Endothelial cell of umbilical vein (primary cell): ENCODE data around the gene CHD9. TPM values are rescaled to one million over a fixed set of nuclear protein-coding genes. Genes with fewer than 3 reads are reported as not detected.

Experiments
- BruUV-seq: library from RNA; stranded (reverse); fragments of 400-500 nt; replicated peaks from 2 replicates; lab custom pipeline; 2021; lab: Mats Ljungman, UMichigan
- CTCF ChIA-PET: fragments of 300-600, 350-600 bp; sonication (Branson Sonifier 250); formaldehyde crosslinking; loops from one replicate; lab custom pipeline; 2021; ENCODE audit warnings: antibody characterized with exemption, inconsistent platforms; lab: Charles Lee
- POLR2A ChIA-PET: fragments of 300-600, 350-600 bp; sonication (Branson Sonifier 250); formaldehyde crosslinking; loops from one replicate; lab custom pipeline; 2021; ENCODE audit warnings: antibody characterized with exemption, inconsistent platforms; lab: Charles Lee
- DNase-seq: peaks from one replicate; pipeline ENCODE4 v3.0.0-alpha.2; 2011; ENCODE audit warnings: low read depth, low spot score
- FAIRE-seq: peaks from 2 replicates; lab custom pipeline; 2011; peaks lifted over from hg19 to GRCh38; lab: Jason Lieb, UNC
- H2AFZ ChIP-seq: 2 replicates; pipeline ENCODE4 v1.6.0; 2012; ENCODE audit warnings: low read depth, low read length, control low read depth, inconsistent platforms
- H3K27ac ChIP-seq: 2 replicates; pipeline ENCODE4 v1.5.1; 2011; ENCODE audit warnings: low read depth, mild to moderate bottlenecking, control low read depth, low read length, moderate library complexity; ENCODE audit not compliant: insufficient read depth
- H3K27me3 ChIP-seq, 2 experiments: 2 replicates each; pipeline versions ENCODE4 v1.6.0 to v1.6.1; 2011; ENCODE audit warnings: low read length in 2 of 2, mixed read lengths in 1 of 2; ENCODE audit not compliant: control insufficient read depth in 2 of 2, insufficient read depth in 2 of 2
- H3K36me3 ChIP-seq, 2 experiments: 2 replicates in 1 of 2; 3 replicates in 1 of 2; pipeline ENCODE4 v1.5.1; 2011; ENCODE audit warnings: low read length in 2 of 2, mild to moderate bottlenecking in 1 of 2, moderate library complexity in 1 of 2; ENCODE audit not compliant: control insufficient read depth in 2 of 2, insufficient read depth in 2 of 2; ENCODE audit errors: extremely low read depth in 1 of 2
- H3K4me1 ChIP-seq: 3 replicates; pipeline ENCODE4 v1.5.1; 2011; ENCODE audit warnings: mild to moderate bottlenecking, low read length; ENCODE audit not compliant: control insufficient read depth, insufficient read depth; ENCODE audit errors: extremely low read depth
- H3K4me2 ChIP-seq: 2 replicates; pipeline ENCODE4 v1.6.1; 2011; ENCODE audit warnings: low read length, control low read depth, mixed read lengths; ENCODE audit not compliant: insufficient read depth
- H3K4me3 ChIP-seq, 3 experiments: fragments of 200-600 bp in 1 of 3; sonication (generic), shearing (Covaris generic) in 1 of 3; replicated peaks in 1 of 3; 2 replicates each; pipeline ENCODE4 v1.5.1; 2011 to 2016; ENCODE audit warnings: control low read depth in 3 of 3, low read length in 3 of 3, mild to moderate bottlenecking in 2 of 3, inconsistent platforms in 1 of 3, low read depth in 1 of 3, moderate library complexity in 1 of 3; ENCODE audit not compliant: insufficient read depth in 1 of 3
- H3K79me2 ChIP-seq: 2 replicates; pipeline ENCODE4 v1.6.0; 2012; ENCODE audit warnings: low read length, inconsistent platforms; ENCODE audit not compliant: control insufficient read depth, insufficient read depth
- H3K9ac ChIP-seq: replicated peaks from 2 replicates; pipeline ENCODE3; 2011; ENCODE audit warnings: low read length, control low read depth; ENCODE audit not compliant: insufficient read depth; ENCODE audit errors: extremely low read depth
- H3K9me1 ChIP-seq: replicated peaks from 3 replicates; pipeline ENCODE4 v1.6.0; 2011; ENCODE audit warnings: mild to moderate bottlenecking, low read length; ENCODE audit not compliant: control insufficient read depth, insufficient read depth; ENCODE audit errors: extremely low read depth
- H3K9me3 ChIP-seq: replicated peaks from 2 replicates; pipeline ENCODE4 v1.5.1; 2012; ENCODE audit warnings: low read length, inconsistent platforms; ENCODE audit not compliant: control insufficient read depth, insufficient read depth
- H4K20me1 ChIP-seq: replicated peaks from 2 replicates; pipeline ENCODE3; 2011; ENCODE audit warnings: mild to moderate bottlenecking, low read length; ENCODE audit not compliant: control insufficient read depth, insufficient read depth; ENCODE audit errors: extremely low read depth
- CTCF ChIP-seq, 2 donors: IDR thresholded peaks; 1 replicate in 1 of 2; 2 replicates in 1 of 2; pipeline ENCODE4 v1.5.1; 2011; ENCODE audit warnings: low read length in 2 of 2, mild to moderate bottlenecking in 2 of 2, moderate library complexity in 2 of 2, control low read depth in 1 of 2, inconsistent platforms in 1 of 2, low read depth in 1 of 2; ENCODE audit not compliant: insufficient read depth in 1 of 2; ENCODE audit errors: extremely low read depth in 1 of 2
- EZH2 ChIP-seq: IDR thresholded peaks from 2 replicates; pipeline ENCODE4 v1.6.1; 2012; ENCODE audit warnings: borderline replicate concordance, low read depth, mild to moderate bottlenecking, moderate library complexity, low read length, inconsistent platforms; ENCODE audit not compliant: severe bottlenecking
- FOS ChIP-seq: IDR thresholded peaks from 2 replicates; pipeline ENCODE4 v1.6.1; 2011; ENCODE audit warnings: mild to moderate bottlenecking, low read length, moderate library complexity, borderline replicate concordance; ENCODE audit not compliant: insufficient read depth
- GATA2 ChIP-seq: IDR thresholded peaks from 2 replicates; pipeline ENCODE4 v1.7.0; 2011; ENCODE audit warnings: low read depth, mild to moderate bottlenecking, moderate library complexity, mixed read lengths, low read length; ENCODE audit not compliant: insufficient read length, insufficient read depth
- JUN ChIP-seq: IDR thresholded peaks from 2 replicates; pipeline ENCODE4 v1.6.1; 2011; ENCODE audit warnings: borderline replicate concordance, low read depth; ENCODE audit not compliant: insufficient read length, insufficient read depth
- MAX ChIP-seq: IDR thresholded peaks from 2 replicates; pipeline ENCODE4 v1.6.1; 2011; ENCODE audit not compliant: insufficient read depth, insufficient read length
- MYC ChIP-seq: IDR thresholded peaks from one replicate; pipeline ENCODE4 v1.6.1; 2011; ENCODE audit warnings: mild to moderate bottlenecking, low read depth, low read length
- POLR2A ChIP-seq: IDR thresholded peaks from 2 replicates; pipeline ENCODE4 v1.6.1; 2012; ENCODE audit warnings: low read depth, mild to moderate bottlenecking, control low read depth, low read length
- POLR2AphosphoS5 ChIP-seq: IDR thresholded peaks from 2 replicates; pipeline ENCODE4 v1.6.1; 2012; ENCODE audit warnings: low read depth, mild to moderate bottlenecking, control low read depth, low read length, moderate library complexity; ENCODE audit not compliant: insufficient read depth
- dilution Hi-C: fragments of 300-500 bp; cut with MboI; formaldehyde crosslinking; loops from one replicate; pipeline ENCODE4 v1.15.0; 2019; ENCODE audit warnings: low sequenced_read_pairs; ENCODE audit not compliant: extremely low pct_ligation_motif_present
- intact Hi-C: fragments of 100-400 bp; cut with micrococcal nuclease; formaldehyde crosslinking; loops from one replicate; pipeline ENCODE4 v1.10.0; 2022
- polyA plus RNA-seq, 4 experiments: library from polyadenylated mRNA; depleted of rRNA in 3 of 4; stranded (reverse) in 3 of 4; unstranded in 1 of 4; fragments of >200 nt; gene quantifications; 2 replicates each; pipeline versions ENCODE4 v1.2.1 to v1.2.3, GENCODE V29; 2011 to 2012; ENCODE audit warnings: missing spikeins in 1 of 4
- total RNA-seq: library from RNA; stranded (reverse); gene quantifications from 2 replicates; pipeline ENCODE4 v1.2.3, GENCODE V29; 2021

CHD9 gene
- total and polyA plus RNA-seq, 2 donors (not counting 3 experiments of a cell fraction or from before 2014, with no cell fraction given), result 9.9 to 59.2 TPM

DNA sequence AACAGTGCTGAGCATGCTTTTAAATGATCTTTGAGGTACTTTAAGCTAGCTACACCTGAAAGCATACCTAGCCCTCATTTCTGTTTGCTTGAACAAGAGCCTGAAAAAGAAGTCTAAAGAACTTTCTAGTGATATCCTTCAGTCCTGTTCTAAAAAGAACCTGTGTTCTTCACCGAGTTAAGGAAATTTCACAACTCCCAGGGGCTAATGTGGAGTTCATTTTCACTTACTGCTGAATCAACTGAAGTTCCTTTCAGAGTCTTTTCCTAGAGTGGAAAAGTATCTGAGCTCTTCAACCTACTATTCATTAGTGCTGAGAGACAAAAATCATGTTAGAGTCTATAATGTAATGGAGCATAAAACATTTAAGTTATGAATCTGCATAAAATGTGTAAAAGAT lies 66.9 kb downstream of the CHD9 start:
- intact Hi-C loops (no loop called here), dilution Hi-C loops (no loop called here)
- no peaks in the 10 kb centered on the region for H4K20me1 ChIP-seq
- no peak overlapping the region for H3K27ac ChIP-seq
- no peak overlapping the region for H2AFZ ChIP-seq
- ChIA-PET CTCF (interaction anchor here (0.9 to 1.2 kb wide), 5 partner anchors 13 to 67 kb away, joined by 3 to 5 read pairs (median 4); partner anchors contain the start of gene CHD9), POLR2A (no interaction called here)
- H3K9ac ChIP-seq, result no peak overlapping the region
- H3K79me2 ChIP-seq, result no peaks in the 10 kb centered on the region
- DNase-seq (no peak), FAIRE-seq (no peak)
- no peak overlapping the region for H3K4me2 ChIP-seq
- no peaks in the 10 kb centered on the region for H3K9me1 ChIP-seq
- no peaks in the 10 kb centered on the region for H3K27me3 ChIP-seq
- no peak for TF ChIP-seq EZH2
- no peak for TF ChIP-seq JUN
- no peak for TF ChIP-seq CTCF (IDR thresholded peaks at IDR 0.05; ENCODE audit: extremely low read depth in 1 of 2, insufficient read depth in 1 of 2, low read depth in 1 of 2, low read length in 2 of 2)
- no peak for TF ChIP-seq FOS
- no peak for TF ChIP-seq MYC
- TF ChIP-seq GATA2, result no peak
- no peak for TF ChIP-seq MAX
- no peak for TF ChIP-seq POLR2A
- TF ChIP-seq POLR2AphosphoS5, result no peak
- H3K4me3 ChIP-seq, result no peak overlapping the region
- H3K4me1 ChIP-seq, result no peaks in the 10 kb centered on the region
- no peaks in the 10 kb centered on the region for H3K36me3 ChIP-seq
- no TSS peak for BruUV-seq
- no peaks in the 10 kb centered on the region for H3K9me3 ChIP-seq
